HepG2 (cell line): Measurements from ENCODE around the gene TPSB2.

ENCODE experiments used
- BCL3 ChIP-seq: sonication (generic); formaldehyde crosslinking; IDR thresholded peaks from 2 replicates; pipeline ENCODE4 v1.5.1; 2020; ENCODE audit warnings: mild to moderate bottlenecking, missing genetic modification reagents, moderate library complexity
- ELF1 ChIP-seq: sonication (generic); formaldehyde crosslinking; IDR thresholded peaks from 2 replicates; pipeline ENCODE4 v1.4.0; 2020; ENCODE audit warnings: missing genetic modification reagents
- EZH2 ChIP-seq: conservative IDR thresholded peaks from 2 replicates; pipeline ENCODE4 v1.6.1; 2012; ENCODE audit warnings: mild to moderate bottlenecking, low read depth, low read length, moderate library complexity
- IRX3 ChIP-seq: sonication (generic); formaldehyde crosslinking; IDR thresholded peaks from 2 replicates; pipeline ENCODE4 v1.8.1; 2023; ENCODE audit warnings: mild to moderate bottlenecking, low read depth, missing genetic modification reagents, borderline replicate concordance
- MYC ChIP-seq: sonication (generic); formaldehyde crosslinking; IDR thresholded peaks from 2 replicates; pipeline ENCODE4 v1.9.0; 2021; ENCODE audit warnings: missing genetic modification reagents, borderline replicate concordance
- PCBP1 ChIP-seq: fragments of 200-400 bp; formaldehyde crosslinking; IDR thresholded peaks from 2 replicates; pipeline ENCODE4 v1.6.1; 2017; ENCODE audit warnings: mild to moderate bottlenecking, low read depth, low read length, borderline replicate concordance
- POLR2AphosphoS5 ChIP-seq: IDR thresholded peaks from 2 replicates; pipeline ENCODE4 v1.6.1; 2012; ENCODE audit warnings: low read depth, low read length
- ZEB1 ChIP-seq: IDR thresholded peaks from 2 replicates; pipeline ENCODE4 v1.6.1; 2012; ENCODE audit warnings: mild to moderate bottlenecking, low read depth, inconsistent platforms; ENCODE audit not compliant: insufficient replicate concordance
- ZFP41 ChIP-seq: sonication (generic); formaldehyde crosslinking; IDR thresholded peaks from 2 replicates; pipeline ENCODE4 v1.4.0; 2020; ENCODE audit warnings: mild to moderate bottlenecking, missing genetic modification reagents, borderline replicate concordance
- TF ChIP-seq, protein P1 (sequence below): sonication (generic); formaldehyde crosslinking; IDR thresholded peaks from 2 replicates; pipeline ENCODE4 v1.5.0; 2020; ENCODE audit warnings: mild to moderate bottlenecking, missing genetic modification reagents, moderate library complexity

DNA sequence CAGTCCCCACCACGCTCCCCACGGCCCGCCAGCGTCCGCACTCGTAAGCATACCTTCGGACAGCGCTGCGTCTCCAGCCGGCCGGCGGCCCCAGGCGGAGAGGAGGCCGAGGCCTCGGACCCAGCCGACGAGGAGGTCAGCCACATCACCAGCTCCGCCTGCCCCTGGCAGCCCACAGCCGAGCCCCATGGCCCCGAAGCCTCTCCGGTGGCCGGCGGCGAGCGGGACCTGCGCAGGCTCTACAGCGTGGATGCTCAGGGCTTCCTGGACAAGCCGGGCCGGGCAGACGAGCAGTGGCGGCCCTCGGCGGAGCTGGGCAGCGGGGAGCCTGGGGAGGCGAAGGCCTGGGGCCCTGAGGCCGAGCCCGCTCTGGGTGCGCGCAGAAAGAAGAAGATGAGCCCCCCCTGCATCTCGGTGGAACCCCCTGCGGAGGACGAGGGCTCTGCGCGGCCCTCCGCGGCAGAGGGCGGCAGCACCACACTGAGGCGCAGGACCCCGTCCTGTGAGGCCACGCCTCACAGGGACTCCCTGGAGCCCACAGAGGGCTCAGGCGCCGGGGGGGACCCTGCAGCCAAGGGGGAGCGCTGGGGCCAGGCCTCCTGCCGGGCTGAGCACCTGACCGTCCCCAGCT is 9.8 kb downstream of the TPSB2 start:
- TF ChIP-seq ZEB1 (no peak), EZH2 (no peak), BCL3 (CRISPR knock-in tag) (no peak), ELF1 (CRISPR knock-in tag) (no peak), POLR2AphosphoS5 (no peak), MYC (CRISPR knock-in tag) (no peak), IRX3 (no peak), PCBP1 (no peak), ZFP41 (CRISPR knock-in tag) (no peak)
- TF ChIP-seq, protein P1, sequence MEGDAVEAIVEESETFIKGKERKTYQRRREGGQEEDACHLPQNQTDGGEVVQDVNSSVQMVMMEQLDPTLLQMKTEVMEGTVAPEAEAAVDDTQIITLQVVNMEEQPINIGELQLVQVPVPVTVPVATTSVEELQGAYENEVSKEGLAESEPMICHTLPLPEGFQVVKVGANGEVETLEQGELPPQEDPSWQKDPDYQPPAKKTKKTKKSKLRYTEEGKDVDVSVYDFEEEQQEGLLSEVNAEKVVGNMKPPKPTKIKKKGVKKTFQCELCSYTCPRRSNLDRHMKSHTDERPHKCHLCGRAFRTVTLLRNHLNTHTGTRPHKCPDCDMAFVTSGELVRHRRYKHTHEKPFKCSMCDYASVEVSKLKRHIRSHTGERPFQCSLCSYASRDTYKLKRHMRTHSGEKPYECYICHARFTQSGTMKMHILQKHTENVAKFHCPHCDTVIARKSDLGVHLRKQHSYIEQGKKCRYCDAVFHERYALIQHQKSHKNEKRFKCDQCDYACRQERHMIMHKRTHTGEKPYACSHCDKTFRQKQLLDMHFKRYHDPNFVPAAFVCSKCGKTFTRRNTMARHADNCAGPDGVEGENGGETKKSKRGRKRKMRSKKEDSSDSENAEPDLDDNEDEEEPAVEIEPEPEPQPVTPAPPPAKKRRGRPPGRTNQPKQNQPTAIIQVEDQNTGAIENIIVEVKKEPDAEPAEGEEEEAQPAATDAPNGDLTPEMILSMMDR = no peak
